ENCODE data around the gene ZNF579.

GRCh38 chr19:55613396-55613795, 32.7 kb upstream of the ZNF579 start:
- TF ChIP-seq ZNF274 (IDR thresholded peaks at IDR 0.05; ENCODE audit: low read depth, low read length) (no peak), SUZ12 (IDR thresholded peaks at IDR 0.05; ENCODE audit: extremely low read depth, insufficient read depth, insufficient read length) (no peak)

Data from NT2/D1 (cell line).